Measurements from ENCODE around the gene CATSPERE. TPM values are rescaled to one million over a fixed set of nuclear protein-coding genes. Genes with fewer than 3 reads are reported as not detected.

CATSPERE gene
- total and polyA plus RNA-seq, 9 of the 15 experiments (the other 6 are each of a cell fraction or from before 2014, with no cell fraction given) = 0.06 to 0.16 (median 0.09) TPM; not detected in 3

GRCh38 chr1:244628789-244629188, 167.7 kb downstream of the CATSPERE start (continued):
- TF ChIP-seq ETS2 (tag; IDR thresholded peaks at IDR 0.05; ENCODE audit: borderline replicate concordance, poor library complexity, severe bottlenecking) (no peak), NR1H2 (CRISPR knock-in tag; IDR thresholded peaks at IDR 0.05) (no peak), CBFA2T3 (IDR thresholded peaks at IDR 0.05) (peak; percentile 49), TEAD1 (CRISPR knock-in tag; IDR thresholded peaks at IDR 0.05) (no peak), ZNF398 (CRISPR knock-in tag; IDR thresholded peaks at IDR 0.05) (no peak), CTCFL (IDR thresholded peaks at IDR 0.05; ENCODE audit: borderline replicate concordance, insufficient read depth, low read depth, low read length, poor library complexity, severe bottlenecking) (no peak), ZNF316 (IDR thresholded peaks at IDR 0.05) (peak; percentile 95), CBX8 (IDR thresholded peaks at IDR 0.05; ENCODE audit: borderline replicate concordance, extremely low read depth, low read depth, low read length, poor library complexity, severe bottlenecking) (no peak), ZNF75A (CRISPR knock-in tag; IDR thresholded peaks at IDR 0.05) (no peak), KLF13 (tag; IDR thresholded peaks at IDR 0.05; ENCODE audit: borderline replicate concordance, low read depth) (no peak), RAD21 (CRISPR knock-in tag; conservative IDR thresholded peaks at IDR 0.05 in 1 of 2, IDR thresholded peaks at IDR 0.05 in 1 of 2) (no peak), BDP1 (IDR thresholded peaks at IDR 0.05; ENCODE audit: insufficient read depth, insufficient read length) (no peak), ZNF354B (CRISPR knock-in tag; IDR thresholded peaks at IDR 0.05) (no peak), MCM2 (IDR thresholded peaks at IDR 0.05; ENCODE audit: low read depth) (no peak), SMC3 (conservative IDR thresholded peaks at IDR 0.05; ENCODE audit: insufficient read depth, low read depth, low read length) (no peak), ERF (CRISPR knock-in tag; IDR thresholded peaks at IDR 0.05) (no peak), HEY1 (CRISPR knock-in tag; IDR thresholded peaks at IDR 0.05; ENCODE audit: borderline replicate concordance) (no peak)
- TF ChIP-seq, protein P1, sequence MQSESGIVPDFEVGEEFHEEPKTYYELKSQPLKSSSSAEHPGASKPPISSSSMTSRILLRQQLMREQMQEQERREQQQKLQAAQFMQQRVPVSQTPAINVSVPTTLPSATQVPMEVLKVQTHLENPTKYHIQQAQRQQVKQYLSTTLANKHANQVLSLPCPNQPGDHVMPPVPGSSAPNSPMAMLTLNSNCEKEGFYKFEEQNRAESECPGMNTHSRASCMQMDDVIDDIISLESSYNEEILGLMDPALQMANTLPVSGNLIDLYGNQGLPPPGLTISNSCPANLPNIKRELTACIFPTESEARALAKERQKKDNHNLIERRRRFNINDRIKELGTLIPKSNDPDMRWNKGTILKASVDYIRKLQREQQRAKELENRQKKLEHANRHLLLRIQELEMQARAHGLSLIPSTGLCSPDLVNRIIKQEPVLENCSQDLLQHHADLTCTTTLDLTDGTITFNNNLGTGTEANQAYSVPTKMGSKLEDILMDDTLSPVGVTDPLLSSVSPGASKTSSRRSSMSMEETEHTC (IDR thresholded peaks at IDR 0.05) = no peak
- TF ChIP-seq, protein P2, sequence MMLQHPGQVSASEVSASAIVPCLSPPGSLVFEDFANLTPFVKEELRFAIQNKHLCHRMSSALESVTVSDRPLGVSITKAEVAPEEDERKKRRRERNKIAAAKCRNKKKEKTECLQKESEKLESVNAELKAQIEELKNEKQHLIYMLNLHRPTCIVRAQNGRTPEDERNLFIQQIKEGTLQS (IDR thresholded peaks at IDR 0.05) = peak; percentile 7; the same call in 1 of the 2 replicates
- TF ChIP-seq, protein P2 (CRISPR knock-in tag; conservative IDR thresholded peaks at IDR 0.05) = no peak
- TF ChIP-seq, protein P3, sequence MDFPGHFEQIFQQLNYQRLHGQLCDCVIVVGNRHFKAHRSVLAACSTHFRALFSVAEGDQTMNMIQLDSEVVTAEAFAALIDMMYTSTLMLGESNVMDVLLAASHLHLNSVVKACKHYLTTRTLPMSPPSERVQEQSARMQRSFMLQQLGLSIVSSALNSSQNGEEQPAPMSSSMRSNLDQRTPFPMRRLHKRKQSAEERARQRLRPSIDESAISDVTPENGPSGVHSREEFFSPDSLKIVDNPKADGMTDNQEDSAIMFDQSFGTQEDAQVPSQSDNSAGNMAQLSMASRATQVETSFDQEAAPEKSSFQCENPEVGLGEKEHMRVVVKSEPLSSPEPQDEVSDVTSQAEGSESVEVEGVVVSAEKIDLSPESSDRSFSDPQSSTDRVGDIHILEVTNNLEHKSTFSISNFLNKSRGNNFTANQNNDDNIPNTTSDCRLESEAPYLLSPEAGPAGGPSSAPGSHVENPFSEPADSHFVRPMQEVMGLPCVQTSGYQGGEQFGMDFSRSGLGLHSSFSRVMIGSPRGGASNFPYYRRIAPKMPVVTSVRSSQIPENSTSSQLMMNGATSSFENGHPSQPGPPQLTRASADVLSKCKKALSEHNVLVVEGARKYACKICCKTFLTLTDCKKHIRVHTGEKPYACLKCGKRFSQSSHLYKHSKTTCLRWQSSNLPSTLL (IDR thresholded peaks at IDR 0.05) = no peak
